CD4-positive, alpha-beta T cell treated with Interferon alpha-2 for 1 hour (primary cell): ENCODE data around the gene CLASP1.

Source experiments
- DNase-seq, 2 donors: peaks; one replicate each; pipeline ENCODE4 v3.0.0-alpha.2; 2020 to 2022

CLASP1 gene

GRCh38 chr2:121532894-121533293 is 116.4 kb downstream of the CLASP1 start:
- no peak for DNase-seq

- no peak for DNase-seq
Measured at GRCh38 chr2:121532347-121532766, 116.9 kb downstream of the CLASP1 start.

- peak; percentile 81 to 85 for DNase-seq
Measured at GRCh38 chr2:121530212-121530705, 119.0 kb downstream of the CLASP1 start.

GRCh38 chr2:121529439-121530211 is 119.6 kb downstream of the CLASP1 start:
- DNase-seq = peak; percentile 7 to 30

GRCh38 chr2:121527009-121527682 is 122.1 kb downstream of the CLASP1 start:
- no peak for DNase-seq

GRCh38 chr2:121524685-121525425 is 124.4 kb downstream of the CLASP1 start:
- DNase-seq = no peak

- DNase-seq = no peak
Measured at GRCh38 chr2:121521359-121521758, 127.9 kb downstream of the CLASP1 start.

- DNase-seq = no peak
Measured at GRCh38 chr2:121520641-121520994, 128.6 kb downstream of the CLASP1 start.

GRCh38 chr2:121519732-121520640 is 129.3 kb downstream of the CLASP1 start:
- DNase-seq = no peak

GRCh38 chr2:121519153-121519552 is 130.1 kb downstream of the CLASP1 start:
- DNase-seq = no peak

GRCh38 chr2:121513597-121514333 is 135.5 kb downstream of the CLASP1 start:
- DNase-seq = no peak

GRCh38 chr2:121510857-121511256 is 138.4 kb downstream of the CLASP1 start:
- DNase-seq = no peak

- no peak for DNase-seq
Measured at GRCh38 chr2:121506621-121507020, 142.6 kb downstream of the CLASP1 start.

- DNase-seq = no peak
Measured at GRCh38 chr2:121505986-121506586, 143.2 kb downstream of the CLASP1 start.

GRCh38 chr2:121505005-121505404 is 144.3 kb downstream of the CLASP1 start:
- no peak for DNase-seq

- no peak for DNase-seq
Measured at GRCh38 chr2:121504316-121504715, 144.9 kb downstream of the CLASP1 start.

- no peak for DNase-seq
Measured at GRCh38 chr2:121502781-121503180, 146.5 kb downstream of the CLASP1 start.

GRCh38 chr2:121502246-121502645 is 147.0 kb downstream of the CLASP1 start:
- no peak for DNase-seq

GRCh38 chr2:121501554-121501953 is 147.7 kb downstream of the CLASP1 start:
- DNase-seq = no peak

- DNase-seq = no peak
Measured at GRCh38 chr2:121501031-121501430, 148.2 kb downstream of the CLASP1 start.

GRCh38 chr2:121498731-121499130 is 150.5 kb downstream of the CLASP1 start:
- no peak for DNase-seq
